ENCODE measurements around the gene SVOPL. TPM values are rescaled to one million over a fixed set of nuclear protein-coding genes. Genes with fewer than 3 reads are reported as not detected.

SVOPL gene
- polyA plus RNA-seq, 1 of the 3 experiments (the other 2 are of a cell fraction) = not detected

DNA sequence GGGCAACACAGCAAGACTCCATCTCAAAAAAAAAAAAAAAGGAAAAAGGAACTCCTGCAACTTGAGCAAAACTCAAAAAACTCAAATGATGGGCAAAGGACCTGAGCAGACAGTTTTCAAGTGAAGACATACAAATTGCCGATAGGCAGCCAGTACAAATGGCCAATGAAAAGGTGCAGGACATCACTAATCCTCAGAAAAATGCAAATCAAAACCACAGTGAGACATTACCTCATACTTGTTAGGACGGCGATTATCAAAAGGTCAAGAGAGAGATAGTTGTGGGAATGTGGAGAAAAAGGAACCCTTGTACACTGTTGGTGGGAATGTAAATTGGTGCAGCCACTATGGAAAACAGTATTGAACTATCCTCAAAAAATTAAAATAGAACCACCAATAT is 16.8 kb downstream of the SVOPL start (continued):
- TF ChIP-seq, protein P1, sequence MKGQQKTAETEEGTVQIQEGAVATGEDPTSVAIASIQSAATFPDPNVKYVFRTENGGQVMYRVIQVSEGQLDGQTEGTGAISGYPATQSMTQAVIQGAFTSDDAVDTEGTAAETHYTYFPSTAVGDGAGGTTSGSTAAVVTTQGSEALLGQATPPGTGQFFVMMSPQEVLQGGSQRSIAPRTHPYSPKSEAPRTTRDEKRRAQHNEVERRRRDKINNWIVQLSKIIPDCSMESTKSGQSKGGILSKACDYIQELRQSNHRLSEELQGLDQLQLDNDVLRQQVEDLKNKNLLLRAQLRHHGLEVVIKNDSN (IDR thresholded peaks at IDR 0.05; ENCODE audit: borderline replicate concordance, low read depth) = no peak
- TF ChIP-seq RCOR1 (IDR thresholded peaks at IDR 0.05; ENCODE audit: low read length) (no peak), TEAD4 (IDR thresholded peaks at IDR 0.05; ENCODE audit: borderline replicate concordance, insufficient read depth) (no peak), TCF12 (IDR thresholded peaks at IDR 0.05) (no peak), FOSL2 (IDR thresholded peaks at IDR 0.05; ENCODE audit: borderline replicate concordance, low read depth) (no peak), RFX5 (IDR thresholded peaks at IDR 0.05; ENCODE audit: low read length) (no peak), FOXJ3 (CRISPR knock-in tag; IDR thresholded peaks at IDR 0.05) (no peak), TAF1 (IDR thresholded peaks at IDR 0.05; ENCODE audit: borderline replicate concordance, low read depth, low read length) (no peak)
- TF ChIP-seq, protein P2, sequence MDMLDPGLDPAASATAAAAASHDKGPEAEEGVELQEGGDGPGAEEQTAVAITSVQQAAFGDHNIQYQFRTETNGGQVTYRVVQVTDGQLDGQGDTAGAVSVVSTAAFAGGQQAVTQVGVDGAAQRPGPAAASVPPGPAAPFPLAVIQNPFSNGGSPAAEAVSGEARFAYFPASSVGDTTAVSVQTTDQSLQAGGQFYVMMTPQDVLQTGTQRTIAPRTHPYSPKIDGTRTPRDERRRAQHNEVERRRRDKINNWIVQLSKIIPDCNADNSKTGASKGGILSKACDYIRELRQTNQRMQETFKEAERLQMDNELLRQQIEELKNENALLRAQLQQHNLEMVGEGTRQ (IDR thresholded peaks at IDR 0.05; ENCODE audit: borderline replicate concordance, low read depth, low read length) = no peak

DNA sequence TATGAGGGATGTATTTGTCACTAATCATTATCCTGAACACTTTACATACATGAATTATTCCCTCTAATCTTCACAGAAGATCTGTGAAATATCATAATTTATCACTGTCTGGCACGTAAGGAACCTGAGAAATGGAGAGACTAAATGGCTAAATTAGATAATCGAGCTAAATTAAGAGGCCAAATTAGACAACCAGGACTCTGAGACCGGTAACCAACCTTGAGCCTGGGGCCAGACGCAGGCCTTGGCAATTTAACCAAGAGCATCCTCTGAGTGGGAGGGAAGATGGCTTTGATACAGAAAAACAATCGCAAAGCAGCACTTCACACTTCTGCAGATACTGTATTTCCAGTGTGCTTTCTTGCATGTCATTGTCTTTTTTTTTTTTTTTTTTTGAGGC is 21.4 kb downstream of the SVOPL start:
- 9% methylated on average over 5 of the region's 5 CpGs for WGBS (ENCODE audit: low lambda C conversion rate)
- Histone ChIP-seq H3K4me3 (ENCODE audit: low read depth in 2 of 2, low read length in 1 of 2) (no peak overlapping the region), H3K4me2 (no peak overlapping the region), H2AFZ (ENCODE audit: low read depth) (no peak overlapping the region), H4K20me1 (ENCODE audit: insufficient read depth) (no peaks in the 10 kb centered on the region), H3K4me1 (ENCODE audit: control insufficient read depth in 1 of 2, insufficient read depth in 2 of 2, low read depth in 1 of 2, low read length in 1 of 2) (peaks cover 0 to 3% of the 10 kb centered on the region in 2 experiments; a peak in 1 of 4 replicates), H3K9me3 (no peaks in the 10 kb centered on the region), H3K79me2 (ENCODE audit: insufficient read depth) (no peaks in the 10 kb centered on the region), H3K27me3 (ENCODE audit: insufficient read depth) (no peaks in the 10 kb centered on the region), H3K9me2 (no peaks in the 10 kb centered on the region), H3K36me3 (replicated peaks in 1 of 2; ENCODE audit: control insufficient read depth in 1 of 2, insufficient read depth in 2 of 2, low read length in 1 of 2) (no peaks in the 10 kb centered on the region), H3K9ac (no peak overlapping the region), H3F3A (replicated peaks; ENCODE audit: insufficient read depth) (no peaks in the 10 kb centered on the region), H3K27ac (ENCODE audit: low read depth in 2 of 2, low read length in 1 of 2) (peak overlapping the region in 1 of 2 experiments; percentile 68; a peak in 2 of 4 replicates)
- TF ChIP-seq, protein P3, sequence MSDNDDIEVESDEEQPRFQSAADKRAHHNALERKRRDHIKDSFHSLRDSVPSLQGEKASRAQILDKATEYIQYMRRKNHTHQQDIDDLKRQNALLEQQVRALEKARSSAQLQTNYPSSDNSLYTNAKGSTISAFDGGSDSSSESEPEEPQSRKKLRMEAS (IDR thresholded peaks at IDR 0.05; ENCODE audit: low read depth) = no peak
- TF ChIP-seq NRF1 (IDR thresholded peaks at IDR 0.05; ENCODE audit: low read depth, low read length) (no peak), EZH2phosphoT487 (IDR thresholded peaks at IDR 0.05; ENCODE audit: borderline replicate concordance, low read depth) (no peak), RAD21 (IDR thresholded peaks at IDR 0.05; ENCODE audit: low read length) (peak; percentile 50), TAF1 (IDR thresholded peaks at IDR 0.05; ENCODE audit: borderline replicate concordance, low read depth, low read length) (no peak), MXI1 (IDR thresholded peaks at IDR 0.05; ENCODE audit: low read depth, low read length) (peak; percentile 40; the same call in 1 of the 2 replicates), FOXJ3 (CRISPR knock-in tag; IDR thresholded peaks at IDR 0.05) (peak; percentile 89), TCF12 (IDR thresholded peaks at IDR 0.05) (peak; percentile 53), CHD2 (IDR thresholded peaks at IDR 0.05; ENCODE audit: low read length, partially characterized antibody) (peak; percentile 85), GATA2 (CRISPR knock-in tag; IDR thresholded peaks at IDR 0.05) (peak; percentile 99), EP300 (IDR thresholded peaks at IDR 0.05; ENCODE audit: borderline replicate concordance in 1 of 2, low read depth in 1 of 2, low read length in 1 of 2) (peak in 1 of 2 experiments; percentile 99; a peak in 2 of 4 replicates), RCOR1 (IDR thresholded peaks at IDR 0.05; ENCODE audit: low read length) (peak; percentile 96; the same call in 1 of the 2 replicates), MEF2A (IDR thresholded peaks at IDR 0.05; ENCODE audit: borderline replicate concordance, low read depth) (no peak), TEAD4 (IDR thresholded peaks at IDR 0.05; ENCODE audit: borderline replicate concordance, insufficient read depth) (peak; percentile 37; the same call in 1 of the 2 replicates), FOXM1 (IDR thresholded peaks at IDR 0.05; ENCODE audit: low read depth) (no peak)
- TF ChIP-seq, protein P1 (IDR thresholded peaks at IDR 0.05; ENCODE audit: borderline replicate concordance, low read depth) = no peak
- peak; percentile 82 for DNase-seq
- ChIA-PET CTCF (interaction anchor here (0.9 kb wide), 1 partner anchor 37 kb away, joined by 3 read pairs; no protein-coding TSS in a partner anchor), POLR2A (no interaction called here)
